ENCODE measurements around the gene TLL1. TPM values are rescaled to one million over a fixed set of nuclear protein-coding genes. Genes with fewer than 3 reads are reported as not detected.

TLL1 gene
- total and polyA plus RNA-seq, 2 of the 13 experiments (the other 11 are each of a cell fraction or from before 2014, with no cell fraction given) = not detected

DNA sequence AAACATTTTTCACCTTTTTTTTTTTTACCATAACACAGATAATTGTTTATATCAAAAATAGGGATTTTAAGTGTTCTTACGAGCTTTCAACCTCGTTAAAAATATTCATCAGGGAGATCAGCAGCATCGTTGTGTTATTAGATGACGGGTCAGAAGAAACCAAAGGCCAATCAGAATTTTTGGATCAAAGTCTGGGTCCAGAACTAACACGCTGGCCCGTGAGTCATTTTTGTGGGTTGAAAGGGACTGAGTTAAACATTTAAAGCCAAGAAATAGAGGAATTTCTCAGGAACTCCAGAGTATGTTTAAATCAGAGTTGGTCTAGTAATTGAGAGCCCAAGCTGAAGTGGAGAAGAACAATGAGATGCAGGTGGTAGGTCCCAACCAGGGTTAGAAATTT is 170.8 kb downstream of the TLL1 start:
- Histone ChIP-seq H3K4me1 (ENCODE audit: insufficient read depth, low read length) (no peaks in the 10 kb centered on the region), H3K27me3 (ENCODE audit: control insufficient read depth in 1 of 2, insufficient read depth in 2 of 2, low read length in 2 of 2) (no peaks in the 10 kb centered on the region), H2AFZ (ENCODE audit: low read length) (no peak overlapping the region), H4K20me1 (ENCODE audit: insufficient read depth, low read length) (no peaks in the 10 kb centered on the region), H3K4me3 (replicated peaks in 1 of 3; ENCODE audit: insufficient read depth in 1 of 3, low read depth in 2 of 3, low read length in 3 of 3) (no peak overlapping the region), H3K27ac (ENCODE audit: extremely low read length, insufficient read depth, low read length) (no peak overlapping the region), H3K4me2 (ENCODE audit: low read depth, low read length) (no peak overlapping the region), H3K9me3 (ENCODE audit: low read length) (no peaks in the 10 kb centered on the region), H3K9ac (ENCODE audit: insufficient read depth, low read depth, low read length) (no peak overlapping the region), H3K36me3 (replicated peaks in 1 of 2; ENCODE audit: control insufficient read depth in 1 of 2, insufficient read depth in 2 of 2, low read length in 2 of 2) (no peaks in the 10 kb centered on the region), H3K79me2 (ENCODE audit: insufficient read depth, low read length) (no peaks in the 10 kb centered on the region)
- BruUV-seq (replicated peaks) = no TSS peak
- no peak for FAIRE-seq
- CTCF ChIA-PET (ENCODE audit: low intra/inter-chr PET ratio, low total read pairs) = no interaction called here
- intact Hi-C loops (cut with micrococcal nuclease; ENCODE audit: unreplicated experiment) (no loop called here), in situ Hi-C loops (cut with HindIII; ENCODE audit: extremely low pct_ligation_motif_present, low pct_unique_long_range_greater_than_20kb) (no loop called here)
- POLR2A ChIA-PET = no interaction called here
- WGBS (ENCODE audit: low lambda C conversion rate) = 2% methylated on average over 6 of the region's 6 CpGs
- TF ChIP-seq, protein P1, sequence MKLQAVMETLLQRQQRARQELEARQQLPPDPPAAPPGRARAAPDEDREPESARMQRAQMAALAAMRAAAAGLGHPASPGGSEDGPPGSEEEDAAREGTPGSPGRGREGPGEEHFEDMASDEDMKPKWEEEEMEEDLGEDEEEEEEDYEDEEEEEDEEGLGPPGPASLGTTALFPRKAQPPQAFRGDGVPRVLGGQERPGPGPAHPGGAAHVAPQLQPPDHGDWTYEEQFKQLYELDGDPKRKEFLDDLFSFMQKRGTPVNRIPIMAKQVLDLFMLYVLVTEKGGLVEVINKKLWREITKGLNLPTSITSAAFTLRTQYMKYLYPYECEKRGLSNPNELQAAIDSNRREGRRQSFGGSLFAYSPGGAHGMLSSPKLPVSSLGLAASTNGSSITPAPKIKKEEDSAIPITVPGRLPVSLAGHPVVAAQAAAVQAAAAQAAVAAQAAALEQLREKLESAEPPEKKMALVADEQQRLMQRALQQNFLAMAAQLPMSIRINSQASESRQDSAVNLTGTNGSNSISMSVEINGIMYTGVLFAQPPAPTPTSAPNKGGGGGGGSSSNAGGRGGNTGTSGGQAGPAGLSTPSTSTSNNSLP (IDR thresholded peaks at IDR 0.05; ENCODE audit: low read depth, low read length) = no peak
- TF ChIP-seq ZNF605 (CRISPR knock-in tag; IDR thresholded peaks at IDR 0.05) = no peak
- TF ChIP-seq HNRNPK (IDR thresholded peaks at IDR 0.05; ENCODE audit: low read depth, low read length, poor library complexity, severe bottlenecking) = no peak
- TF ChIP-seq, protein P2, sequence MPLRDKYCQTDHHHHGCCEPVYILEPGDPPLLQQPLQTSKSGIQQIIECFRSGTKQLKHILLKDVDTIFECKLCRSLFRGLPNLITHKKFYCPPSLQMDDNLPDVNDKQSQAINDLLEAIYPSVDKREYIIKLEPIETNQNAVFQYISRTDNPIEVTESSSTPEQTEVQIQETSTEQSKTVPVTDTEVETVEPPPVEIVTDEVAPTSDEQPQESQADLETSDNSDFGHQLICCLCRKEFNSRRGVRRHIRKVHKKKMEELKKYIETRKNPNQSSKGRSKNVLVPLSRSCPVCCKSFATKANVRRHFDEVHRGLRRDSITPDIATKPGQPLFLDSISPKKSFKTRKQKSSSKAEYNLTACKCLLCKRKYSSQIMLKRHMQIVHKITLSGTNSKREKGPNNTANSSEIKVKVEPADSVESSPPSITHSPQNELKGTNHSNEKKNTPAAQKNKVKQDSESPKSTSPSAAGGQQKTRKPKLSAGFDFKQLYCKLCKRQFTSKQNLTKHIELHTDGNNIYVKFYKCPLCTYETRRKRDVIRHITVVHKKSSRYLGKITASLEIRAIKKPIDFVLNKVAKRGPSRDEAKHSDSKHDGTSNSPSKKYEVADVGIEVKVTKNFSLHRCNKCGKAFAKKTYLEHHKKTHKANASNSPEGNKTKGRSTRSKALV (CRISPR knock-in tag; IDR thresholded peaks at IDR 0.05) = no peak
- no peak for TF ChIP-seq TBX2 (CRISPR knock-in tag; IDR thresholded peaks at IDR 0.05; ENCODE audit: borderline replicate concordance)
- no peak for TF ChIP-seq GABPB1 (CRISPR knock-in tag; IDR thresholded peaks at IDR 0.05)
- no peak for TF ChIP-seq GFI1 (CRISPR knock-in tag; IDR thresholded peaks at IDR 0.05; ENCODE audit: borderline replicate concordance)
- DNase-seq (ENCODE audit: low spot score) = no peak
- no peak for ATAC-seq

All from HepG2 (cell line).